ENCODE measurements around the gene SPEG. TPM values are rescaled to one million over a fixed set of nuclear protein-coding genes. Genes with fewer than 3 reads are reported as not detected.

Gene SPEG
- total and polyA plus RNA-seq, 2 of the 13 experiments (the other 11 are each of a cell fraction or from before 2014, with no cell fraction given): 0.18 to 0.24 TPM

DNA sequence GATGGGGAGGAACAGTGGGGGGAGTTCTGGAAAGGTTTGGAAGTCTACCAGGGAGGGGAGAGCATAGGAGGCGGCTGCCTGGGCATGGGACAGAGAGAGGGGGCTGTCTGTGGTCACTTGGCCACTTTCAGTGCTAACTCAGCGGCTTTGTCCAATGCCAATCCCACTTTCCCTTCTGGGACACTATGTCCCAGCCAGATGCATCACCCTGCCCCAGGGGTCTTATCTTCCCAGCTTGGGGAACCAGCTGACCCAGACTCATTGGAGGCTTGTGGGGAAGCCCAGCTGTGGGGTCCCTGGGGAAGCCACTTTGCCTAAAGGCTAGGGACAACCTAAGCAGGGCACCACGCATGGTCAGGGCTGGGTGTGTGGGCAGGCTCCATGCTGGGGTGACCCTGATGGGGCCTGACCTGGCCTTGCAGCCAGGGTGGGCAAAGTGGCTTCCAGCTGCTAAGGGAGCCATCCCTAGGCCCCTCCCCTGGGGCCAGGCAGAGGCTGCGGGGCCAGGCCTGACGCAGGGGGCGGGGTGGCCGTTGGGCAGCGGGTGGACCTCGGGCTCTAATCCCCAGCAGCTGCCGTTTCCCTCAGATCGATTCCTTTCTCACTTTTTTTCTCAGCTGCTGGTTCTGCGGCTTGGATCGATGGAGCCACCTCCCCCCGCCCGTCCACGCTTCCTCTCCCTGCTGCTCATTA is 78.0 kb downstream of the SPEG start (continued):
- TF ChIP-seq IRF1 (CRISPR knock-in tag; IDR thresholded peaks at IDR 0.05; ENCODE audit: low read depth) (no peak), ZEB1 (IDR thresholded peaks at IDR 0.05; ENCODE audit: insufficient replicate concordance, low read depth) (no peak), ARHGAP35 (CRISPR knock-in tag; IDR thresholded peaks at IDR 0.05; ENCODE audit: borderline replicate concordance) (no peak), GFI1 (CRISPR knock-in tag; IDR thresholded peaks at IDR 0.05; ENCODE audit: borderline replicate concordance) (no peak), TFAP4 (IDR thresholded peaks at IDR 0.05; ENCODE audit: borderline replicate concordance, low read depth) (peak; percentile 77), TCF7L2 (IDR thresholded peaks at IDR 0.05; ENCODE audit: low read depth, low read length) (no peak), HES4 (CRISPR knock-in tag; IDR thresholded peaks at IDR 0.05; ENCODE audit: borderline replicate concordance) (no peak), ZNF547 (CRISPR knock-in tag; IDR thresholded peaks at IDR 0.05) (peak; percentile 46; the same call in 1 of the 2 replicates), HNF4A (CRISPR knock-in tag; IDR thresholded peaks at IDR 0.05) (peak; percentile 39), HOXA3 (CRISPR knock-in tag; IDR thresholded peaks at IDR 0.05) (peak; percentile 38; the same call in 1 of the 2 replicates), HMGXB4 (CRISPR knock-in tag; IDR thresholded peaks at IDR 0.05; ENCODE audit: borderline replicate concordance in 1 of 2, low read depth in 1 of 2) (0 out of 4 replicates have a peak, but pooled peaks of 1 of the 2 experiments have one; percentile 24)
- TF ChIP-seq, protein P1, sequence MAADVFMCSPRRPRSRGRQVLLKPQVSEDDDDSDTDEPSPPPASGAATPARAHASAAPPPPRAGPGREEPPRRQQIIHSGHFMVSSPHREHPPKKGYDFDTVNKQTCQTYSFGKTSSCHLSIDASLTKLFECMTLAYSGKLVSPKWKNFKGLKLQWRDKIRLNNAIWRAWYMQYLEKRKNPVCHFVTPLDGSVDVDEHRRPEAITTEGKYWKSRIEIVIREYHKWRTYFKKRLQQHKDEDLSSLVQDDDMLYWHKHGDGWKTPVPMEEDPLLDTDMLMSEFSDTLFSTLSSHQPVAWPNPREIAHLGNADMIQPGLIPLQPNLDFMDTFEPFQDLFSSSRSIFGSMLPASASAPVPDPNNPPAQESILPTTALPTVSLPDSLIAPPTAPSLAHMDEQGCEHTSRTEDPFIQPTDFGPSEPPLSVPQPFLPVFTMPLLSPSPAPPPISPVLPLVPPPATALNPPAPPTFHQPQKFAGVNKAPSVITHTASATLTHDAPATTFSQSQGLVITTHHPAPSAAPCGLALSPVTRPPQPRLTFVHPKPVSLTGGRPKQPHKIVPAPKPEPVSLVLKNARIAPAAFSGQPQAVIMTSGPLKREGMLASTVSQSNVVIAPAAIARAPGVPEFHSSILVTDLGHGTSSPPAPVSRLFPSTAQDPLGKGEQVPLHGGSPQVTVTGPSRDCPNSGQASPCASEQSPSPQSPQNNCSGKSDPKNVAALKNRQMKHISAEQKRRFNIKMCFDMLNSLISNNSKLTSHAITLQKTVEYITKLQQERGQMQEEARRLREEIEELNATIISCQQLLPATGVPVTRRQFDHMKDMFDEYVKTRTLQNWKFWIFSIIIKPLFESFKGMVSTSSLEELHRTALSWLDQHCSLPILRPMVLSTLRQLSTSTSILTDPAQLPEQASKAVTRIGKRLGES (CRISPR knock-in tag; IDR thresholded peaks at IDR 0.05; ENCODE audit: borderline replicate concordance): no peak
- TF ChIP-seq, protein P2, sequence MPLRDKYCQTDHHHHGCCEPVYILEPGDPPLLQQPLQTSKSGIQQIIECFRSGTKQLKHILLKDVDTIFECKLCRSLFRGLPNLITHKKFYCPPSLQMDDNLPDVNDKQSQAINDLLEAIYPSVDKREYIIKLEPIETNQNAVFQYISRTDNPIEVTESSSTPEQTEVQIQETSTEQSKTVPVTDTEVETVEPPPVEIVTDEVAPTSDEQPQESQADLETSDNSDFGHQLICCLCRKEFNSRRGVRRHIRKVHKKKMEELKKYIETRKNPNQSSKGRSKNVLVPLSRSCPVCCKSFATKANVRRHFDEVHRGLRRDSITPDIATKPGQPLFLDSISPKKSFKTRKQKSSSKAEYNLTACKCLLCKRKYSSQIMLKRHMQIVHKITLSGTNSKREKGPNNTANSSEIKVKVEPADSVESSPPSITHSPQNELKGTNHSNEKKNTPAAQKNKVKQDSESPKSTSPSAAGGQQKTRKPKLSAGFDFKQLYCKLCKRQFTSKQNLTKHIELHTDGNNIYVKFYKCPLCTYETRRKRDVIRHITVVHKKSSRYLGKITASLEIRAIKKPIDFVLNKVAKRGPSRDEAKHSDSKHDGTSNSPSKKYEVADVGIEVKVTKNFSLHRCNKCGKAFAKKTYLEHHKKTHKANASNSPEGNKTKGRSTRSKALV (CRISPR knock-in tag; IDR thresholded peaks at IDR 0.05): no peak
- TF ChIP-seq, protein P3, sequence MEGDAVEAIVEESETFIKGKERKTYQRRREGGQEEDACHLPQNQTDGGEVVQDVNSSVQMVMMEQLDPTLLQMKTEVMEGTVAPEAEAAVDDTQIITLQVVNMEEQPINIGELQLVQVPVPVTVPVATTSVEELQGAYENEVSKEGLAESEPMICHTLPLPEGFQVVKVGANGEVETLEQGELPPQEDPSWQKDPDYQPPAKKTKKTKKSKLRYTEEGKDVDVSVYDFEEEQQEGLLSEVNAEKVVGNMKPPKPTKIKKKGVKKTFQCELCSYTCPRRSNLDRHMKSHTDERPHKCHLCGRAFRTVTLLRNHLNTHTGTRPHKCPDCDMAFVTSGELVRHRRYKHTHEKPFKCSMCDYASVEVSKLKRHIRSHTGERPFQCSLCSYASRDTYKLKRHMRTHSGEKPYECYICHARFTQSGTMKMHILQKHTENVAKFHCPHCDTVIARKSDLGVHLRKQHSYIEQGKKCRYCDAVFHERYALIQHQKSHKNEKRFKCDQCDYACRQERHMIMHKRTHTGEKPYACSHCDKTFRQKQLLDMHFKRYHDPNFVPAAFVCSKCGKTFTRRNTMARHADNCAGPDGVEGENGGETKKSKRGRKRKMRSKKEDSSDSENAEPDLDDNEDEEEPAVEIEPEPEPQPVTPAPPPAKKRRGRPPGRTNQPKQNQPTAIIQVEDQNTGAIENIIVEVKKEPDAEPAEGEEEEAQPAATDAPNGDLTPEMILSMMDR (CRISPR knock-in tag; IDR thresholded peaks at IDR 0.05): peak; percentile 36; the same call in 1 of the 2 replicates
- TF ChIP-seq, protein P4, sequence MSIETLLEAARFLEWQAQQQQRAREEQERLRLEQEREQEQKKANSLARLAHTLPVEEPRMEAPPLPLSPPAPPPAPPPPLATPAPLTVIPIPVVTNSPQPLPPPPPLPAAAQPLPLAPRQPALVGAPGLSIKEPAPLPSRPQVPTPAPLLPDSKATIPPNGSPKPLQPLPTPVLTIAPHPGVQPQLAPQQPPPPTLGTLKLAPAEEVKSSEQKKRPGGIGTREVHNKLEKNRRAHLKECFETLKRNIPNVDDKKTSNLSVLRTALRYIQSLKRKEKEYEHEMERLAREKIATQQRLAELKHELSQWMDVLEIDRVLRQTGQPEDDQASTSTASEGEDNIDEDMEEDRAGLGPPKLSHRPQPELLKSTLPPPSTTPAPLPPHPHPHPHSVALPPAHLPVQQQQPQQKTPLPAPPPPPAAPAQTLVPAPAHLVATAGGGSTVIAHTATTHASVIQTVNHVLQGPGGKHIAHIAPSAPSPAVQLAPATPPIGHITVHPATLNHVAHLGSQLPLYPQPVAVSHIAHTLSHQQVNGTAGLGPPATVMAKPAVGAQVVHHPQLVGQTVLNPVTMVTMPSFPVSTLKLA (IDR thresholded peaks at IDR 0.05): no peak
